Breast epithelium (tissue), 4 donors: Measurements from ENCODE around the gene AHNAK. TPM values are rescaled to one million over a fixed set of nuclear protein-coding genes. Genes with fewer than 3 reads are reported as not detected.
A peak's percentile ranks its signal among the peaks of the same experiment; 100 is the strongest.

ENCODE experiments used
- DNase-seq, 2 donors: peaks; one replicate each; pipeline ENCODE4 v3.0.0-alpha.2; 2019; ENCODE audit warnings: low spot score in 2 of 2
- H3K27ac ChIP-seq, 2 donors: fragments of 200-600 bp; sonication (generic) in 1 of 2; one replicate each; pipeline ENCODE4 v1.5.1; 2016 to 2019; ENCODE audit warnings: mild to moderate bottlenecking in 1 of 2
- H3K27me3 ChIP-seq, 2 donors: fragments of 200-600 bp; sonication (generic) in 1 of 2; one replicate each; pipeline versions ENCODE4 v1.5.1 to v1.6.0; 2017 to 2019; ENCODE audit warnings: control low read depth in 1 of 2, mild to moderate bottlenecking in 1 of 2
- H3K36me3 ChIP-seq: fragments of 200-600 bp; one replicate; pipeline ENCODE4 v1.5.1; 2019
- H3K4me1 ChIP-seq, 2 donors: fragments of 200-600 bp; sonication (generic); one replicate each; pipeline ENCODE4 v1.5.1; 2016 to 2019; ENCODE audit warnings: control low read depth in 1 of 2
- H3K4me3 ChIP-seq, 3 donors: fragments of 200-600 bp; sonication (generic); 1 replicate in 2 of 3; 2 replicates in 1 of 3; pipeline ENCODE4 v1.5.1; 2016 to 2019; ENCODE audit warnings: mild to moderate bottlenecking in 3 of 3, moderate library complexity in 2 of 3
- H3K9me3 ChIP-seq, 2 donors: fragments of 200-600 bp; sonication (generic) in 1 of 2; one replicate each; pipeline ENCODE4 v1.5.1; 2016 to 2019; ENCODE audit warnings: control low read depth in 1 of 2
- POLR2A ChIP-seq: fragments of 450-650 bp; IDR thresholded peaks from one replicate; pipeline ENCODE4 v1.6.1; 2016; ENCODE audit warnings: antibody characterized with exemption, mild to moderate bottlenecking, moderate library complexity
- POLR2AphosphoS5 ChIP-seq, 3 donors: sonication (generic); formaldehyde crosslinking; IDR thresholded peaks; one replicate each; pipeline ENCODE4 v1.6.1; 2017; ENCODE audit warnings: antibody characterized with exemption in 3 of 3
- intact Hi-C: fragments of 100-400 bp; cut with DNase I; formaldehyde crosslinking; loops from one replicate; pipeline ENCODE4 v1.15.1; 2023; ENCODE audit warnings: low total_unique reads
- total RNA-seq, 3 donors: library from RNA; depleted of rRNA; stranded (reverse); fragments of >200 nt; gene quantifications; one replicate each; pipeline ENCODE4 v1.1.0, GENCODE V29; 2016
- TF ChIP-seq, protein P1 (sequence below), 3 donors: fragments of 450-650 bp; IDR thresholded peaks; one replicate each; pipeline ENCODE4 v1.5.1; 2016 to 2017; ENCODE audit warnings: antibody characterized with exemption in 3 of 3, mild to moderate bottlenecking in 3 of 3, moderate library complexity in 3 of 3

AHNAK gene
- total RNA-seq, 3 donors from 2014 or later, result 636 to 1,393 (median 1,040) TPM

GRCh38 chr11:62393061-62393611 lies 153.5 kb downstream of the AHNAK start:
- H3K27ac ChIP-seq, result no peak overlapping the region
- no peaks in the 10 kb centered on the region for H3K9me3 ChIP-seq
- intact Hi-C loops, result loop anchor here (10.0 kb wide), 1 partner anchor 482 kb away; no protein-coding TSS in a partner anchor
- no peak for TF ChIP-seq POLR2A
- TF ChIP-seq, protein P1, sequence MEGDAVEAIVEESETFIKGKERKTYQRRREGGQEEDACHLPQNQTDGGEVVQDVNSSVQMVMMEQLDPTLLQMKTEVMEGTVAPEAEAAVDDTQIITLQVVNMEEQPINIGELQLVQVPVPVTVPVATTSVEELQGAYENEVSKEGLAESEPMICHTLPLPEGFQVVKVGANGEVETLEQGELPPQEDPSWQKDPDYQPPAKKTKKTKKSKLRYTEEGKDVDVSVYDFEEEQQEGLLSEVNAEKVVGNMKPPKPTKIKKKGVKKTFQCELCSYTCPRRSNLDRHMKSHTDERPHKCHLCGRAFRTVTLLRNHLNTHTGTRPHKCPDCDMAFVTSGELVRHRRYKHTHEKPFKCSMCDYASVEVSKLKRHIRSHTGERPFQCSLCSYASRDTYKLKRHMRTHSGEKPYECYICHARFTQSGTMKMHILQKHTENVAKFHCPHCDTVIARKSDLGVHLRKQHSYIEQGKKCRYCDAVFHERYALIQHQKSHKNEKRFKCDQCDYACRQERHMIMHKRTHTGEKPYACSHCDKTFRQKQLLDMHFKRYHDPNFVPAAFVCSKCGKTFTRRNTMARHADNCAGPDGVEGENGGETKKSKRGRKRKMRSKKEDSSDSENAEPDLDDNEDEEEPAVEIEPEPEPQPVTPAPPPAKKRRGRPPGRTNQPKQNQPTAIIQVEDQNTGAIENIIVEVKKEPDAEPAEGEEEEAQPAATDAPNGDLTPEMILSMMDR (IDR thresholded peaks at IDR 0.05), result peak in 1 of 3 donors; percentile 10
- H3K27me3 ChIP-seq, result no peaks in the 10 kb centered on the region
- no peaks in the 10 kb centered on the region for H3K36me3 ChIP-seq
- H3K4me3 ChIP-seq, result no peak overlapping the region
- peak in 1 of 2 donors; percentile 34 for DNase-seq
- H3K4me1 ChIP-seq, result peaks cover 0 to 4% of the 10 kb centered on the region in 2 donors

- Histone ChIP-seq H3K27ac (no peak overlapping the region), H3K9me3 (no peaks in the 10 kb centered on the region), H3K4me3 (no peak overlapping the region), H3K27me3 (no peaks in the 10 kb centered on the region), H3K36me3 (no peaks in the 10 kb centered on the region), H3K4me1 (peaks cover 0 to 4% of the 10 kb centered on the region in 2 donors)
- peak in 1 of 2 donors; percentile 20 for DNase-seq
- TF ChIP-seq POLR2A, result no peak
- TF ChIP-seq POLR2AphosphoS5 (IDR thresholded peaks at IDR 0.05), result no peak
- TF ChIP-seq, protein P1 (IDR thresholded peaks at IDR 0.05), result no peak
- intact Hi-C loops, result loop anchor here (10.0 kb wide), 1 partner anchor 482 kb away; no protein-coding TSS in a partner anchor
Observed at GRCh38 chr11:62392506-62392905, 154.1 kb downstream of the AHNAK start.

DNA sequence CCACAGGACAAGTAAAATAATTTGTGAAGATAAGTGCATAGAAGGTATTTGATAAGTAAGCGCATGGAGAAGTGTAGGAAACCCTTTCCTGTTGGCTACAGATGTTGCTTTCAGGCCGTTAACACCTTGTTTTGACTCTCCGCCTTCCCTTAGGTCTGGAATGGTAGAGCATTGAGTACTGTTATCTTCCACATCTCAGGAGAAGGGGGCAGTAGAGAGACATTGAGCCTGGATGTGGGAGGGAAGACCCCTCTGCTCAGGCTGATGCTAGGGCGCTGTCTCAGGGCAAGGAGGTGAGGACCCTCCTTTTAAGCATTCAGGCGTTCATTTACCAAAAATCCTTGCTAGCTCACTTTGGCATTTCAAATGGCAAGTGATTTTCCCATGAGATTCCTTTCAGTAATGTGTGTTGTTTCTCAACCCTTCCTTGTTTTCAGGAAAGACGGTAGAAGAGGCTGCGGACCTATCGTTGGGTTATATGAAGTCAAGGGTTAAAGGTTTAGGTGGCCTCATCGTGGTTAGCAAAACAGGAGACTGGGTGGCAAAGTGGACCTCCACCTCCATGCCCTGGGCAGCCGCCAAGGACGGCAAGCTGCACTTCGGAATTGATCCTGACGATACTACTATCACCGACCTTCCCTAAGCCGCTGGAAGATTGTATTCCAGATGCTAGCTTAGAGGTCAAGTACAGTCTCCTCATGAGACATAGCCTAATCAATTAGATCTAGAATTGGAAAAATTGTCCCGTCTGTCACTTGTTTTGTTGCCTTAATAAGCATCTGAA lies 154.8 kb downstream of the AHNAK start:
- intact Hi-C loops, result loop anchor here (10.0 kb wide), 1 partner anchor 483 kb away; no protein-coding TSS in a partner anchor
- Histone ChIP-seq H3K4me3 (no peak overlapping the region), H3K36me3 (no peaks in the 10 kb centered on the region), H3K27ac (no peak overlapping the region), H3K27me3 (no peaks in the 10 kb centered on the region), H3K4me1 (peaks cover 0 to 4% of the 10 kb centered on the region in 2 donors), H3K9me3 (no peaks in the 10 kb centered on the region)
- no peak for DNase-seq
- TF ChIP-seq POLR2A (no peak), POLR2AphosphoS5 (IDR thresholded peaks at IDR 0.05) (no peak)
- TF ChIP-seq, protein P1 (IDR thresholded peaks at IDR 0.05), result no peak

DNA sequence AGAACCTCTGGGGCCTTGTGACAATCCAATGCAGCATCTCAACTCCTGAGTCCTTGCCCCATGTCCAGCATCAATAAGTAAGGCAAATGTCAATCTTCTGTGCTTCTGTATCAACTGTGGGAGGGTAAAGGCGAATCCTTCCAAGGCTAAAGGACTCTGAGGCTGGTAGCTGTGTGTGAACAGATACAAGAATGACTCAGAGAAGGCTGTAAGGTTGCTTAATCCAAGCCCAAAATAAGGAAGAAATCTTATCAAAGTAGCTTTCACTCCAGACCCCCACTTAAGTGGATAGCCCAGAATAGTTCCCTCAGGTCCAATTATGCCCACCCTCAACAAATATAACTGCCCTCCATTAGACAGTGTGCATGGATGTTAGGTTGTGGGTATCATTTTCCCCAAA lies 155.9 kb downstream of the AHNAK start:
- Histone ChIP-seq H3K27me3 (no peaks in the 10 kb centered on the region), H3K4me3 (no peak overlapping the region), H3K27ac (no peak overlapping the region), H3K9me3 (no peaks in the 10 kb centered on the region), H3K4me1 (peaks cover 0 to 4% of the 10 kb centered on the region in 2 donors), H3K36me3 (no peaks in the 10 kb centered on the region)
- TF ChIP-seq POLR2A, result no peak
- TF ChIP-seq, protein P1 (IDR thresholded peaks at IDR 0.05), result no peak
- TF ChIP-seq POLR2AphosphoS5 (IDR thresholded peaks at IDR 0.05), result no peak
- intact Hi-C loops, result loop anchor here (10.0 kb wide), 1 partner anchor 484 kb away; no protein-coding TSS in a partner anchor
- no peak for DNase-seq

- Histone ChIP-seq H3K9me3 (no peaks in the 10 kb centered on the region), H3K4me3 (no peak overlapping the region), H3K36me3 (no peaks in the 10 kb centered on the region), H3K27ac (no peak overlapping the region), H3K4me1 (peaks cover 0 to 1% of the 10 kb centered on the region in 2 donors), H3K27me3 (no peaks in the 10 kb centered on the region)
- no peak for DNase-seq
- TF ChIP-seq POLR2A, result no peak
- TF ChIP-seq, protein P1 (IDR thresholded peaks at IDR 0.05), result no peak
- no peak for TF ChIP-seq POLR2AphosphoS5 (IDR thresholded peaks at IDR 0.05)
- intact Hi-C loops, result loop anchor here (10.0 kb wide), 1 partner anchor 485 kb away; no protein-coding TSS in a partner anchor
Observed at GRCh38 chr11:62390237-62390636, 156.4 kb downstream of the AHNAK start.
